ENCODE results near the gene NHLH1.

NHLH1 gene

DNA sequence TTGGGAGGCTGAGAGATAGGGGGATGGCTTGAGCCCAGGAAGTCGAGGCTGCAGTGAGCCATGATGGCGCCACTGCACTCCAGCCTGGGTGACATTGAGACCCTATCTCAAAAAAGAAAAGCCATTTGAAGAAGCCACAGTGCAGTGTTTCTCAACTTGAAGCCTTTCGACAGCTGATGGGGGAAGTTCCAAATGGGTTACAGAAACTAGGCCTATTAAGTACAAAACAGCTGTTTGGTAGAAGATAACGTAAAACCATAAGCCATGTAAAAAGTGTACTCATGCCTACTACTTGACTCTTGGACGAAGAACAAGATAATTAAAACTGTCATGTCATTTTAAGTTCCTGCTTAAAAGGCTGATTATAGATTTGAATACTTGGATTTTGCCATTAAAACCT lies 40.5 kb upstream of the NHLH1 start:
- Histone ChIP-seq H3K27ac (ENCODE audit: low read depth, low read length, poor library complexity, severe bottlenecking) (no peak overlapping the region), H4K20me1 (ENCODE audit: insufficient read depth, low read length) (no peaks in the 10 kb centered on the region), H3K4me1 (ENCODE audit: insufficient read depth, low read length, severe bottlenecking) (no peaks in the 10 kb centered on the region), H3K27me3 (ENCODE audit: insufficient read depth, low read length) (no peaks in the 10 kb centered on the region), H3K79me2 (ENCODE audit: insufficient read depth, low read length) (no peaks in the 10 kb centered on the region), H3K9me2 (ENCODE audit: low read depth, low read length) (no peaks in the 10 kb centered on the region), H3K9me3 (ENCODE audit: low read length) (no peaks in the 10 kb centered on the region), H3K4me2 (ENCODE audit: low read length) (no peak overlapping the region), H3K9ac (ENCODE audit: low read length) (no peak overlapping the region), H3F3A (ENCODE audit: insufficient read depth, low read length) (0 out of 2 replicates have a peak, but pooled peaks cover 3% of the 10 kb centered on the region), H3K4me3 (ENCODE audit: low read depth, low read length, poor library complexity, severe bottlenecking) (no peak overlapping the region), H3K36me3 (ENCODE audit: insufficient read depth, low read length) (peaks cover 95% of the 10 kb centered on the region), H2AFZ (ENCODE audit: low read length) (no peak overlapping the region)
- no peak for TF ChIP-seq EZH2 (IDR thresholded peaks at IDR 0.05; ENCODE audit: borderline replicate concordance, low read length)
- no peak for TF ChIP-seq CTCF (IDR thresholded peaks at IDR 0.05; ENCODE audit: low read length)

DNA sequence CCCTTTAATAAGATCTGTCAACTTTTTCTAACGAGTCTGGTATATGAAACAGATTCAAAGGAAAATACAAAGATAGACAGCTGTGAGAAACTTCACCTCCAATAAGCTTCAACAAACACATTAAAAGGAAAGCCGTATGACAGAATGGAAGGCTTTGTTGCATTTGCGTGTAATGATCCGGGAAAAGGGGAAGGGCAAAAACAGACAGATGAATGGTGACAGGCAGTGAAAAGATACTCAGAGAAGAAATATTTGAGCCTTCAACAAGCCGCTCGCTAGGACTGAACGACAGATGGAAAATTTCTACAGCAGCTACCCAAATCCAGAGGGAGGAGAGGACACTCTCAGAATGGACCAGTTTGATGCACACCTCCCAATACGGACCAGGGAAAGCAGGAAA lies 38.7 kb upstream of the NHLH1 start:
- H3K9me2 ChIP-seq (ENCODE audit: low read depth, low read length) = no peaks in the 10 kb centered on the region
- no peaks in the 10 kb centered on the region for H3K4me1 ChIP-seq (ENCODE audit: insufficient read depth, low read length, severe bottlenecking)
- H3K9ac ChIP-seq (ENCODE audit: low read length) = no peak overlapping the region
- no peaks in the 10 kb centered on the region for H3K9me3 ChIP-seq (ENCODE audit: low read length)
- no peak for TF ChIP-seq EZH2 (IDR thresholded peaks at IDR 0.05; ENCODE audit: borderline replicate concordance, low read length)
- no peak for TF ChIP-seq CTCF (IDR thresholded peaks at IDR 0.05; ENCODE audit: low read length)
- H3K79me2 ChIP-seq (ENCODE audit: insufficient read depth, low read length) = no peaks in the 10 kb centered on the region
- 0 out of 2 replicates have a peak, but pooled peaks cover 3% of the 10 kb centered on the region for H3F3A ChIP-seq (ENCODE audit: insufficient read depth, low read length)
- no peaks in the 10 kb centered on the region for H4K20me1 ChIP-seq (ENCODE audit: insufficient read depth, low read length)
- no peak overlapping the region for H2AFZ ChIP-seq (ENCODE audit: low read length)
- no peak overlapping the region for H3K4me2 ChIP-seq (ENCODE audit: low read length)
- H3K4me3 ChIP-seq (ENCODE audit: low read depth, low read length, poor library complexity, severe bottlenecking) = no peak overlapping the region
- H3K36me3 ChIP-seq (ENCODE audit: insufficient read depth, low read length) = peaks cover 94% of the 10 kb centered on the region
- no peak overlapping the region for H3K27ac ChIP-seq (ENCODE audit: low read depth, low read length, poor library complexity, severe bottlenecking)
- no peaks in the 10 kb centered on the region for H3K27me3 ChIP-seq (ENCODE audit: insufficient read depth, low read length)

- Histone ChIP-seq H3K27ac (ENCODE audit: low read depth, low read length, poor library complexity, severe bottlenecking) (no peak overlapping the region), H3K4me2 (ENCODE audit: low read length) (no peak overlapping the region), H4K20me1 (ENCODE audit: insufficient read depth, low read length) (no peaks in the 10 kb centered on the region), H3K4me1 (ENCODE audit: insufficient read depth, low read length, severe bottlenecking) (no peaks in the 10 kb centered on the region), H3K9me3 (ENCODE audit: low read length) (no peaks in the 10 kb centered on the region), H3K79me2 (ENCODE audit: insufficient read depth, low read length) (no peaks in the 10 kb centered on the region), H3K36me3 (ENCODE audit: insufficient read depth, low read length) (peaks cover 97% of the 10 kb centered on the region), H3F3A (ENCODE audit: insufficient read depth, low read length) (0 out of 2 replicates have a peak, but pooled peaks cover 3% of the 10 kb centered on the region), H3K9me2 (ENCODE audit: low read depth, low read length) (no peaks in the 10 kb centered on the region), H3K4me3 (ENCODE audit: low read depth, low read length, poor library complexity, severe bottlenecking) (no peak overlapping the region), H2AFZ (ENCODE audit: low read length) (no peak overlapping the region), H3K9ac (ENCODE audit: low read length) (no peak overlapping the region), H3K27me3 (ENCODE audit: insufficient read depth, low read length) (no peaks in the 10 kb centered on the region)
- no peak for TF ChIP-seq CTCF (IDR thresholded peaks at IDR 0.05; ENCODE audit: low read length)
- no peak for TF ChIP-seq EZH2 (IDR thresholded peaks at IDR 0.05; ENCODE audit: borderline replicate concordance, low read length)
Measured at GRCh38 chr1:160330119-160330518, 36.8 kb upstream of the NHLH1 start.

All from OCI-LY1 (cell line).